Activated CD8-positive, alpha-beta T cell treated with anti-CD3 and anti-CD28 coated beads for 36 hours (primary cell): ENCODE measurements around the gene TMEM37. TPM values are rescaled to one million over a fixed set of nuclear protein-coding genes. Genes with fewer than 3 reads are reported as not detected.

Source experiments
- ATAC-seq: fragments of 200-7000 bp; cut with Tn5 transposase; one replicate; pipeline ENCODE4 v1.10.0; 2021; ENCODE audit warnings: mild to moderate bottlenecking, moderate library complexity
- CTCF ChIA-PET: fragments of 350-600 bp; sonication (Branson Sonifier 250); formaldehyde crosslinking; loops from one replicate; lab custom pipeline; 2021; ENCODE audit warnings: antibody characterized with exemption; lab: Charles Lee
- POLR2A ChIA-PET: fragments of 350-600 bp; sonication (Branson Sonifier 250); formaldehyde crosslinking; loops from one replicate; lab custom pipeline; 2021; ENCODE audit warnings: antibody characterized with exemption; lab: Charles Lee
- DNase-seq: peaks from one replicate; pipeline ENCODE4 v3.0.0-alpha.2; 2020
- H3K27ac Mint-ChIP-seq: one replicate; pipeline ENCODE4 v1.8.0; 2021; ENCODE audit warnings: mild to moderate bottlenecking, mixed read lengths
- H3K27me3 Mint-ChIP-seq: one replicate; pipeline ENCODE4 v1.8.0; 2021; ENCODE audit warnings: mixed read lengths
- H3K36me3 Mint-ChIP-seq: one replicate; pipeline ENCODE4 v1.8.0; 2021; ENCODE audit warnings: low read depth, mixed read lengths
- H3K4me1 Mint-ChIP-seq: one replicate; pipeline ENCODE4 v1.8.0; 2021; ENCODE audit warnings: low read depth, mixed read lengths
- H3K4me3 Mint-ChIP-seq: one replicate; pipeline ENCODE4 v1.8.0; 2021; ENCODE audit warnings: mild to moderate bottlenecking, moderate library complexity, mixed read lengths
- H3K9me3 Mint-ChIP-seq: one replicate; pipeline ENCODE4 v1.8.0; 2021; ENCODE audit warnings: mixed read lengths
- intact Hi-C: fragments of 100-400 bp; cut with micrococcal nuclease; formaldehyde crosslinking; loops from one replicate; pipeline ENCODE4 v1.10.0; 2022
- total RNA-seq, 2 experiments: library from RNA; stranded (reverse); gene quantifications; one replicate each; pipeline ENCODE4 v1.2.3, GENCODE V29; 2021
- TF ChIP-seq, protein P1 (sequence below): fragments of 200-600 bp; IDR thresholded peaks from one replicate; pipeline ENCODE4 v1.8.0; 2022; ENCODE audit warnings: antibody characterized with exemption, mild to moderate bottlenecking

Gene TMEM37
- total RNA-seq, 2 experiments from 2014 or later, result not detected

DNA sequence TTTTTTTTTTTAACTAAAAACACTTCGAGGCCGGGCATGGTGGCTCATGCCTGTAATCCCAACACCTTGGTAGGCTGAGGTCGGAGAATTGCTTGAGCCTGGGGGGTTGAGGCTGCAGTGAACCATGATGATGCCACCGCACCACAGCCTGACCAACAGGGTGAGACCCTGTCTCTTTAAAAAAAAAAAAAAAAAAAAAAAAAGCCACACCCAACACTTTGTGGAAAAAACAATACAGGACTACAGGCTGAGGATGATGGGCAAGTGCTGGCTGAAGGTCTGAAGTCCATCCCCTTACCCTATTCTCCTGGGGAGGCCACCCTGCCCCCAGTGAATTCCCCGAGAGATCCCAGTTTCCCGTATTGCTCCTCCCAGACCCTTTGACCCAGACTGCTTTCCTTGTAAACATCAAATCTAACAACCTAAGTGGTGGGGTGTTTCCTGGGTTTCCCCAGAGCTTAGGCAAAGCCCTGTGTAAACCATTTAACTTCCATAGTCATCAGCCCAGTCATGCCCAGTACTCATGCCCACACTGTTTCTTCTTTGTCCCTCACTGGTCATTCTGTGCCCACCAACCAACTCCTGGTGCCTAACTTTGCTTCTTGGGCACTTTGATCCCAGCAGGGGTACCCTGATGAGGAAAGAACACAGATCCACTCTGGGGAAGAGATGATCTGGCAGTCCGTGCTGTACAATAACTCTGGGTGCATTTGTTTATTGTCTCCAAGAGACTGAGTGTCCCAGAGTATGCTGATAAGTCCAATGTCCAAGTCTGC is 5.8 kb upstream of the TMEM37 start:
- POLR2A ChIA-PET, result no interaction called here
- DNase-seq (no peak), ATAC-seq (no peak)
- H3K4me1 Mint-ChIP-seq, result no peaks in the 10 kb centered on the region
- TF ChIP-seq, protein P1, sequence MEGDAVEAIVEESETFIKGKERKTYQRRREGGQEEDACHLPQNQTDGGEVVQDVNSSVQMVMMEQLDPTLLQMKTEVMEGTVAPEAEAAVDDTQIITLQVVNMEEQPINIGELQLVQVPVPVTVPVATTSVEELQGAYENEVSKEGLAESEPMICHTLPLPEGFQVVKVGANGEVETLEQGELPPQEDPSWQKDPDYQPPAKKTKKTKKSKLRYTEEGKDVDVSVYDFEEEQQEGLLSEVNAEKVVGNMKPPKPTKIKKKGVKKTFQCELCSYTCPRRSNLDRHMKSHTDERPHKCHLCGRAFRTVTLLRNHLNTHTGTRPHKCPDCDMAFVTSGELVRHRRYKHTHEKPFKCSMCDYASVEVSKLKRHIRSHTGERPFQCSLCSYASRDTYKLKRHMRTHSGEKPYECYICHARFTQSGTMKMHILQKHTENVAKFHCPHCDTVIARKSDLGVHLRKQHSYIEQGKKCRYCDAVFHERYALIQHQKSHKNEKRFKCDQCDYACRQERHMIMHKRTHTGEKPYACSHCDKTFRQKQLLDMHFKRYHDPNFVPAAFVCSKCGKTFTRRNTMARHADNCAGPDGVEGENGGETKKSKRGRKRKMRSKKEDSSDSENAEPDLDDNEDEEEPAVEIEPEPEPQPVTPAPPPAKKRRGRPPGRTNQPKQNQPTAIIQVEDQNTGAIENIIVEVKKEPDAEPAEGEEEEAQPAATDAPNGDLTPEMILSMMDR, result no peak
- peaks cover 5% of the 10 kb centered on the region for H3K9me3 Mint-ChIP-seq
- H3K4me3 Mint-ChIP-seq, result no peak overlapping the region
- intact Hi-C loops, result no loop called here
- H3K36me3 Mint-ChIP-seq, result no peaks in the 10 kb centered on the region
- H3K27me3 Mint-ChIP-seq, result peaks cover 34% of the 10 kb centered on the region
- CTCF ChIA-PET, result no interaction called here
- no peak overlapping the region for H3K27ac Mint-ChIP-seq

DNA sequence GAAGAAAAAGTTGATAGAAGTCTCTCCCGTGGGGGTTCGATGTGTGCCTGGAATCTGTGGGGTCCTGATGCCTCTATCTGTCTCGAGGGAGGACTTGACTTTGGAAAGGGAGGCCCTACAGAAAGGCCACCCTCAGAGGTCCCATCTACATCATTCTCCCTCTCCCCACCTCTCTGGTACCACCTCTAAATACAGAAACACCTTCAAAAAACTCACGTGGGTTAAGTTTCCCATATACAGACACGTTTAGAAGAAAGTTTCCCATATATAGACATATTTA is 5.3 kb upstream of the TMEM37 start:
- TF ChIP-seq, protein P1, result no peak
- Mint-ChIP-seq H3K9me3 (peaks cover 5% of the 10 kb centered on the region), H3K36me3 (no peaks in the 10 kb centered on the region), H3K27me3 (peaks cover 38% of the 10 kb centered on the region), H3K4me3 (no peak overlapping the region), H3K27ac (no peak overlapping the region), H3K4me1 (no peaks in the 10 kb centered on the region)
- DNase-seq (no peak), ATAC-seq (no peak)
- POLR2A ChIA-PET, result no interaction called here
- intact Hi-C loops, result no loop called here
- CTCF ChIA-PET, result no interaction called here

DNA sequence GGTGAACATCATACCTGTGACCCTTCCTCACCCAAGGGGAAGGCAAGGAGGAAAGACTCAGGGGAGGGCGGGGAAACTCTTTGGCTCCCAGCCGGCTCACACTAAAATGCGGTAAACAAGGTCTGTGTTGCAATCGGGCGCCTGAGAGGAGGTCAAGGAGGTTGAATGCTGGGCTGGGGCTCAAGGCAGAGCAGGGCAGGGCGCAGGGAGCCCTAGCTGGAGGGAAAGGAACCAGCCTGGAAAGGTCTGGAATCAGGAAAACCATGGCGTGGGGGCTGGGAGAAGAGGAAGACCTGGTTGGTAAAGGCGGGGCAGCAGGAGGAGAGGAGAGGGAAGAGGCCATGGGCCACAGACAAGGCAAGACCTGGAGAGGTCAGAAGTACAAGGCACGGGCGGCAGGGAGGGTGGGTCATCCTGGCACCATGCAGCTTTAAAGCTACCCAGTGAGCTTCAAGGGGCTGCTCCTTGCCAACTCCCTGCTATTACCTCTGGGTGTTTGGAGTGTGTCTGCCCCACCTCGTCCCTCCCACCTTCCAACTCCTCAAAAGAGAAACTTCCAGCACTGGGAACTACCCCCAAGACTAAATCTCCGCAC is 4.8 kb upstream of the TMEM37 start:
- DNase-seq (no peak), ATAC-seq (no peak)
- Mint-ChIP-seq H3K27ac (no peak overlapping the region), H3K9me3 (peaks cover 1% of the 10 kb centered on the region), H3K36me3 (no peaks in the 10 kb centered on the region), H3K27me3 (peaks cover 34% of the 10 kb centered on the region), H3K4me3 (no peak overlapping the region), H3K4me1 (no peaks in the 10 kb centered on the region)
- TF ChIP-seq, protein P1, result no peak
- POLR2A ChIA-PET, result no interaction called here
- CTCF ChIA-PET, result no interaction called here
- intact Hi-C loops, result no loop called here

DNA sequence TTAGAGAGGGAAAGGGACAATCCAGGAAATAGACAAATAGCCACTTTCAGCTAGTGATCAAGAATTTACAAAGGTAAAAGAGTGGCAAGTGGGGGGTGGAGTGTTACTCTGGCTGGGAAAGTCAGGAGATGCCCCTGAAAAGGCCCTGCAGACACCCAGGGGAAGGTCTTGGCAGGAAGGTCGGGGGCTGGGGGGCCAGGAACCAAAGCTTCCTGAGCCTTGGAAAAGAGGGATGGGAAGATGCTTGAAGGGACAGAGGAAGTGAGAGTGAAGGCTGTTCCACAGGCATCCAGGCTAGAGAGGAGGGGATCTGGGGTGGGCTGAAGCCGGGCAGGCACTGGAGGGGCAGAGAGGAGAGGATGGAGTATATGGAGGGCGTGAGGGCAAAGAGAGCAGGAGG is 3.9 kb upstream of the TMEM37 start:
- POLR2A ChIA-PET, result no interaction called here
- DNase-seq, result no peak
- Mint-ChIP-seq H3K4me3 (no peak overlapping the region), H3K36me3 (no peaks in the 10 kb centered on the region), H3K27ac (no peak overlapping the region), H3K4me1 (peaks cover 3% of the 10 kb centered on the region), H3K27me3 (peaks cover 40% of the 10 kb centered on the region), H3K9me3 (no peaks in the 10 kb centered on the region)
- TF ChIP-seq, protein P1, result no peak
- CTCF ChIA-PET, result no interaction called here
- intact Hi-C loops, result no loop called here
- no peak for ATAC-seq

DNA sequence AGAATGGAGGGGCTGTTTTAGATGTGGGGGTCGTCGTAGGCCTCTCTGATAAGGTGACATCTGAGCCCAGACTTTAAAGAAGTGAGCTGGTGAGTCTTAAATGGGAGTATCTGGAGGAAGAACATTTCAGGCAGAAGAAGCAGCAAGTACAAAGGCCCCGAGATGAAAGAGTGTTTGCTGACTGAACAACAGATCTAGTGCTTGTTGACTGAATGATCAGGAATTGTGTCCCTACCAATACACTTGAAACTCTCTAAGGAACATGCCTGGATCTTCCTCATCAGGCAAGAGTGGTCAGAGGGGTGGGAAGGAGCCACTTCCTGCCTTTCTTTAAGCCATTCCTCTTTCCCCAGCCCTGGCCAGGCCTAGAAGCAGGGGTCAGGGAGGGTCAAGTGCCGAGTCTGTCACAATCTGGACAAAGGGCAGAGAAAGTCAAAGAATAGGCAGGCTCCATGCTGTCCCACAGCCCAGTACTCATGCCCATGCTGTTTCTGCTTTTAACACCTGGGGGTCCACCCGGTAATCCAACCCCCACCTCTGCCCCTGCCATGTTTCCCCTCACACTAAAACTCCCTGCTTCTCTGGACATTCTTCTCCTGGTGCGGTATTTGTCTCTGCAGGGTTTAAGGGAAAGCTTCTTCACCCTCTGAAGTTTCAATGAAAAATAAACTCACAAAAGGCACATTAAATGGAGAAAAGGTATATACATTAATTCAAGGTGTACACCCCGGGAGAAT is 3.0 kb upstream of the TMEM37 start:
- Mint-ChIP-seq H3K4me3 (no peak overlapping the region), H3K4me1 (peaks cover 3% of the 10 kb centered on the region), H3K27me3 (peaks cover 43% of the 10 kb centered on the region), H3K9me3 (no peaks in the 10 kb centered on the region), H3K36me3 (no peaks in the 10 kb centered on the region), H3K27ac (no peak overlapping the region)
- no peak for DNase-seq
- ChIA-PET POLR2A (no interaction called here), CTCF (interaction anchor here (1.0 kb wide), 1 partner anchor 20 kb away, joined by 4 read pairs; no protein-coding TSS in a partner anchor)
- no peak for ATAC-seq
- intact Hi-C loops, result no loop called here
- TF ChIP-seq, protein P1, result no peak
